Measurements from ENCODE around the gene CTNNA3. TPM values are rescaled to one million over a fixed set of nuclear protein-coding genes. Genes with fewer than 3 reads are reported as not detected.

Gene CTNNA3
- total and polyA plus RNA-seq, 7 donors = 0.85 to 66.2 (median 28.1) TPM

DNA sequence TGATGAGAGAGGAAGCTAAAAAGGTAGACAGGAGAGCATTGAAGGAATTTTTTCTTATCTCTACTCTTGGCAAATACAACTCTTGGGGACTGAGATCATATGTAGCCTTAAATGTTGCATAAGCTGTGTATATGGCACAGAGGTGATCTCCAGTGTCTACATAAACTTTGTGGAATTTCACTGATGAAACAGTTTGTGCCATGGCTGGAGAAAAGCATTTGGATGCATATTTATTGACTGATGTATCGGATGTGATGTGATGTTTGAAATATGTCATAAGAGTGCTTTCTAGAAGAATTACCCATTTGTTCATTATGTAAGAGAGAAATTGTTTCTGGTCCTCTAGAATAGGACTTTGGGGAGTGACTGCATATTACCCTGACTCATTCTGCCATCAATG is 1015.1 kb downstream of the CTNNA3 start:
- 90 to 100% (median 96%) methylated on average over 1 of the region's 1 CpG for WGBS, 3 donors
- DNase-seq = no peak
- Histone ChIP-seq H3K9me3 (no peaks in the 10 kb centered on the region), H3K4me3 (no peak overlapping the region), H3K36me3 (ENCODE audit: insufficient read depth in 1 of 2, low read depth in 1 of 2) (no peaks in the 10 kb centered on the region), H3K4me1 (no peaks in the 10 kb centered on the region), H3K27ac (no peak overlapping the region), H3K27me3 (ENCODE audit: insufficient read depth in 3 of 3, low read length in 2 of 3) (no peaks in the 10 kb centered on the region)
- ATAC-seq = no peak
- intact Hi-C loops (cut with DNase I) = no loop called here
- no peak for TF ChIP-seq CTCF (IDR thresholded peaks at IDR 0.05)

- no peaks in the 10 kb centered on the region for H3K36me3 ChIP-seq (ENCODE audit: insufficient read depth in 1 of 2, low read depth in 1 of 2)
- H3K4me1 ChIP-seq = no peaks in the 10 kb centered on the region
- TF ChIP-seq CTCF (IDR thresholded peaks at IDR 0.05) = no peak
- no peaks in the 10 kb centered on the region for H3K9me3 ChIP-seq
- no peaks in the 10 kb centered on the region for H3K27me3 ChIP-seq (ENCODE audit: insufficient read depth in 3 of 3, low read length in 2 of 3)
- H3K27ac ChIP-seq = no peak overlapping the region
- 91 to 95% (median 94%) methylated on average over 3 of the region's 3 CpGs for WGBS, 3 donors
- no peak overlapping the region for H3K4me3 ChIP-seq
- intact Hi-C loops (cut with DNase I) = no loop called here
- DNase-seq (no peak), ATAC-seq (no peak)
These were observed 1017.5 kb downstream of the CTNNA3 start for GRCh38 chr10:66678521-66678920.

GRCh38 chr10:66673071-66673470 is 1022.9 kb downstream of the CTNNA3 start:
- Histone ChIP-seq H3K4me3 (no peak overlapping the region), H3K4me1 (no peaks in the 10 kb centered on the region), H3K36me3 (ENCODE audit: insufficient read depth in 1 of 2, low read depth in 1 of 2) (no peaks in the 10 kb centered on the region), H3K27me3 (ENCODE audit: insufficient read depth in 3 of 3, low read length in 2 of 3) (no peaks in the 10 kb centered on the region), H3K9me3 (no peaks in the 10 kb centered on the region), H3K27ac (no peak overlapping the region)
- TF ChIP-seq CTCF (IDR thresholded peaks at IDR 0.05) = no peak
- WGBS, 3 donors = 63 to 76% (median 75%) methylated on average over 2 of the region's 2 CpGs
- ATAC-seq (no peak), DNase-seq (no peak)
- intact Hi-C loops (cut with DNase I) = no loop called here

DNA sequence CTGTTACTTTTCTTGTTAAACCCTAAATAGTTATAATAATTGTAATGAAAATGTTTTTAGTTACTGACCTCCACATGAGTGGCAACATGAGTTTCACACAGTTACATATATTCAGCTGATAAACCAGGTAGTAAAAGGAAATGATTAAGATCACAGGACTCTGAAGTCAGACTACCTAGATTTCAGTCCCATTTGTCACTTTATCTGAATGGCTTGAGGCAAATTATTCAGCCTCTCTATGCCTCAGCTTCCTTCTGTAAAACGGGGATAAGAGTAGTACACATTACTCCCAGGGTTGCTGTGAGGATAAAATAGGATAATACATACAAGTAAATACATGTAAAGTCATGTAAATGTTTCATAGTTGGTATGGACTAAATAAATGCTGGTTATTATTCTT is 1024.4 kb downstream of the CTNNA3 start:
- no peak for TF ChIP-seq CTCF (IDR thresholded peaks at IDR 0.05)
- no peak for DNase-seq
- 64 to 74% (median 71%) methylated on average over 1 of the region's 1 CpG for WGBS, 3 donors

DNA sequence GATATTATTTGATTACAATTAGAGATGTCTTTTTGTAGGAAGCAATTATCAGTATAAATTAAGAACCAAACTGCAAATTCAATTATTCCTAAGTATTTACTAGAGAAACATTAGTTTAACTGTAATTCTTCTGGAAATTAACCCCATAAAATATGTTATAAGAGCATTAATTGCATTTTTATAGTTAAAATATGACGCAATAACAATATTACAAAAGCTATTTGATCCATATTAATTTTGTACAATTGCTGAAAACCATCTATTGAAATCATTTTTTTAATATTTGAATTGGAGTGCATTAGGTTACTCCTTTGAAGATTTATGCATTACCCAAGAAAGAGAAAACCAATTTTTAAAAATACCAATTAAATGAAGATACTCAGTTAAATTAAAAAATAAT is 1024.9 kb downstream of the CTNNA3 start:
- no peak overlapping the region for H3K4me3 ChIP-seq
- intact Hi-C loops (cut with DNase I) = no loop called here
- no peaks in the 10 kb centered on the region for H3K36me3 ChIP-seq (ENCODE audit: insufficient read depth in 1 of 2, low read depth in 1 of 2)
- WGBS, 3 donors = 78 to 96% (median 88%) methylated on average over 1 of the region's 1 CpG
- no peaks in the 10 kb centered on the region for H3K4me1 ChIP-seq
- H3K9me3 ChIP-seq = no peaks in the 10 kb centered on the region
- no peak for ATAC-seq
- no peak for DNase-seq
- no peak for TF ChIP-seq CTCF (IDR thresholded peaks at IDR 0.05)
- H3K27me3 ChIP-seq (ENCODE audit: insufficient read depth in 3 of 3, low read length in 2 of 3) = no peaks in the 10 kb centered on the region
- no peak overlapping the region for H3K27ac ChIP-seq

More for the DNA sequence above, 1024.4 kb downstream of the CTNNA3 start:
- intact Hi-C loops (cut with DNase I) = no loop called here
- Histone ChIP-seq H3K4me3 (no peak overlapping the region), H3K9me3 (no peaks in the 10 kb centered on the region), H3K36me3 (ENCODE audit: insufficient read depth in 1 of 2, low read depth in 1 of 2) (no peaks in the 10 kb centered on the region), H3K27me3 (ENCODE audit: insufficient read depth in 3 of 3, low read length in 2 of 3) (no peaks in the 10 kb centered on the region), H3K4me1 (no peaks in the 10 kb centered on the region), H3K27ac (no peak overlapping the region)
- no peak for ATAC-seq

All from psoas muscle (tissue), 8 donors.